ENCODE measurements around the gene ATP9A. TPM values are rescaled to one million over a fixed set of nuclear protein-coding genes. Genes with fewer than 3 reads are reported as not detected.
A peak's percentile ranks its signal among the peaks of the same experiment; 100 is the strongest.

The ATP9A gene
- total RNA-seq, 1 experiment from 2014 or later, result 18.6 TPM

DNA sequence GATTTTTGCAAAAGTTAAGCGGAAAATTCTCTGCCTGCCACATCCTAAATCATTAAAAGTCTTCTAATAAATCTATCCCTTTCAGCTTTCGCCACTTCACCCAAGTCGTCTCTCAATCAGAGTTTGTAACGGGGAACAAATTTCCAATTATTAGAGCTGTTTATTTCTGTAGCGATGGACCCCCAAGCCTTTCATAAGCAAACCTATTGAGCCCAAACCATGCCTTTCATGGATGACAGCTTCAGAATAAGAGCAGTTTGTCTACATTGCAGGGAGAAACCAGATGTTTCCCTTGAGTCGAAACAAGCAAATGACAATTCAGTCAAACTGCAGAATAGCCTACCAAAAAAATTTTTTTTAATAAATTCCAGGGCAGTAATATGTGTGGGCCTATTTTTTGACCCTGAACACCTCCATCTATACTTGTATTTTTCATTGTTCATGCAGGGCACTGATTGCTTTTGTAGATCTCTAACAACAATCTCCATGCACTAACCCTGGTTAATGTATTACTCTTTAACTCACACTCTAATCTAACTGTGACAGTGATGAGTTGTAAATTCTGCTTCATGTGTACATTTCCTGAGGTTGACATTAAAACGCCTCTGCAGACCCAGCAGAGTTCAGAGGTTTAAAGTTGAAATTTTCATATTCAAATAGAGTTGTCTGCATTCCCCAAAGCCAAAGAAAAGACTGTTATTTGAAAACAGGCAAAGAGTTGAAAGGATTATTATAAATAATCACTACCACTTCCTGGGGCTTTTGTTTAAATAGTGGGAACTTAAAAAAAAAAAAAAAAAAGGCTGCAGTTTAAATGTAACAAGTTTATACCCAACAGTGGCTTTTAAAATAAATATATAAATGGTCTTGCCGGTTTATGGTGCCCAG is 64.5 kb downstream of the ATP9A start:
- H3K27ac ChIP-seq, result no peak overlapping the region
- no peaks in the 10 kb centered on the region for H3K27me3 ChIP-seq (ENCODE audit: insufficient read depth, low read depth)
- no peak overlapping the region for H2AFZ ChIP-seq
- no peak overlapping the region for H3K4me3 ChIP-seq
- H3K4me1 ChIP-seq (replicated peaks; ENCODE audit: insufficient read depth), result no peaks in the 10 kb centered on the region
- H3K9me2 ChIP-seq (ENCODE audit: insufficient read depth), result no peaks in the 10 kb centered on the region
- H3K4me2 ChIP-seq, result no peak overlapping the region
- intact Hi-C loops (cut with micrococcal nuclease; ENCODE audit: unreplicated experiment), result no loop called here
- H3F3A ChIP-seq (ENCODE audit: insufficient read depth, low read depth), result no peaks in the 10 kb centered on the region; the same call in 1 of the 2 replicates
- BruUV-seq (replicated peaks), result no TSS peak
- ChIA-PET POLR2A (ENCODE audit: unreplicated experiment) (interaction anchor here (0.6 kb wide), 1 partner anchor 43 kb away, joined by 7 read pairs; no protein-coding TSS in a partner anchor), CTCF (no interaction called here)
- H4K20me1 ChIP-seq (ENCODE audit: insufficient read depth), result no peaks in the 10 kb centered on the region
- H3K36me3 ChIP-seq (ENCODE audit: low read depth), result no peaks in the 10 kb centered on the region
- TF ChIP-seq, protein P1, sequence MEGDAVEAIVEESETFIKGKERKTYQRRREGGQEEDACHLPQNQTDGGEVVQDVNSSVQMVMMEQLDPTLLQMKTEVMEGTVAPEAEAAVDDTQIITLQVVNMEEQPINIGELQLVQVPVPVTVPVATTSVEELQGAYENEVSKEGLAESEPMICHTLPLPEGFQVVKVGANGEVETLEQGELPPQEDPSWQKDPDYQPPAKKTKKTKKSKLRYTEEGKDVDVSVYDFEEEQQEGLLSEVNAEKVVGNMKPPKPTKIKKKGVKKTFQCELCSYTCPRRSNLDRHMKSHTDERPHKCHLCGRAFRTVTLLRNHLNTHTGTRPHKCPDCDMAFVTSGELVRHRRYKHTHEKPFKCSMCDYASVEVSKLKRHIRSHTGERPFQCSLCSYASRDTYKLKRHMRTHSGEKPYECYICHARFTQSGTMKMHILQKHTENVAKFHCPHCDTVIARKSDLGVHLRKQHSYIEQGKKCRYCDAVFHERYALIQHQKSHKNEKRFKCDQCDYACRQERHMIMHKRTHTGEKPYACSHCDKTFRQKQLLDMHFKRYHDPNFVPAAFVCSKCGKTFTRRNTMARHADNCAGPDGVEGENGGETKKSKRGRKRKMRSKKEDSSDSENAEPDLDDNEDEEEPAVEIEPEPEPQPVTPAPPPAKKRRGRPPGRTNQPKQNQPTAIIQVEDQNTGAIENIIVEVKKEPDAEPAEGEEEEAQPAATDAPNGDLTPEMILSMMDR (conservative IDR thresholded peaks at IDR 0.05), result no peak
- no peak for TF ChIP-seq EZH2 (IDR thresholded peaks at IDR 0.05; ENCODE audit: low read depth)
- no peaks in the 10 kb centered on the region for H3K9me3 ChIP-seq (ENCODE audit: insufficient read depth, low read depth)
- DNase-seq, result no peak
- H3K79me2 ChIP-seq (ENCODE audit: low read depth), result no peaks in the 10 kb centered on the region

DNA sequence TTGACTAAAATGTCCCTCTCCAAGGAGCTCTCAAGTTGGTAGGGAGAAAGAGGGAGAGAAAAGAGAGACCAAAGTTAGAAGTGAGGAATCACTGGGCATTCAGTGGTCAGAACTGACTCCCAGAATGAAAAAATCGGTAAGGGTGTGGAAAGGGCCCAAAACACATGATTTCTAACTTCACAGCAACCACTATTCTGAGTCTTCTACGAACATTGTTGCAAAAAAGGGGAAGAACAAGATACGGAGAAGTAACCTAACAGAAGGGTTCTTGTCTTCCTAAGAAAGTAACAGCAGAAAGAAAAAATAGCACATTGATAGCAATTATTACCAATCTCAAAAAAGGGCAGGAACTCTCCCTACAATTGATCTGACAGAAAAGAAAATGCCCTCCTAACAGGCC is 65.6 kb downstream of the ATP9A start:
- H3K79me2 ChIP-seq (ENCODE audit: low read depth), result no peaks in the 10 kb centered on the region
- no peak overlapping the region for H3K4me2 ChIP-seq
- intact Hi-C loops (cut with micrococcal nuclease; ENCODE audit: unreplicated experiment), result no loop called here
- no peak overlapping the region for H2AFZ ChIP-seq
- H3K9me3 ChIP-seq (ENCODE audit: insufficient read depth, low read depth), result no peaks in the 10 kb centered on the region
- H3K4me1 ChIP-seq (replicated peaks; ENCODE audit: insufficient read depth), result peaks cover 4% of the 10 kb centered on the region
- no peak overlapping the region for H3K27ac ChIP-seq
- H3K9me2 ChIP-seq (ENCODE audit: insufficient read depth), result no peaks in the 10 kb centered on the region
- H3F3A ChIP-seq (ENCODE audit: insufficient read depth, low read depth), result no peaks in the 10 kb centered on the region
- H3K36me3 ChIP-seq (ENCODE audit: low read depth), result no peaks in the 10 kb centered on the region
- H3K4me3 ChIP-seq, result no peak overlapping the region
- BruUV-seq (replicated peaks), result no TSS peak
- no peak for TF ChIP-seq EZH2 (IDR thresholded peaks at IDR 0.05; ENCODE audit: low read depth)
- TF ChIP-seq, protein P1 (conservative IDR thresholded peaks at IDR 0.05), result no peak
- CTCF ChIA-PET, result no interaction called here
- POLR2A ChIA-PET (ENCODE audit: unreplicated experiment), result no interaction called here
- H4K20me1 ChIP-seq (ENCODE audit: insufficient read depth), result no peaks in the 10 kb centered on the region
- H3K27me3 ChIP-seq (ENCODE audit: insufficient read depth, low read depth), result no peaks in the 10 kb centered on the region
- DNase-seq, result no peak

- no peaks in the 10 kb centered on the region for H3K27me3 ChIP-seq (ENCODE audit: insufficient read depth, low read depth)
- intact Hi-C loops (cut with micrococcal nuclease; ENCODE audit: unreplicated experiment), result loop anchor here (1.0 kb wide), 1 partner anchor 99 kb away; no protein-coding TSS in a partner anchor
- no peak overlapping the region for H3K4me3 ChIP-seq
- no peaks in the 10 kb centered on the region for H3K9me3 ChIP-seq (ENCODE audit: insufficient read depth, low read depth)
- H2AFZ ChIP-seq, result no peak overlapping the region
- no peak for TF ChIP-seq EZH2 (IDR thresholded peaks at IDR 0.05; ENCODE audit: low read depth)
- TF ChIP-seq, protein P1 (conservative IDR thresholded peaks at IDR 0.05), result peak; percentile 81
- H3K9me2 ChIP-seq (ENCODE audit: insufficient read depth), result no peaks in the 10 kb centered on the region
- peak in 1 of 2 experiments; percentile 16 for DNase-seq
- H3K36me3 ChIP-seq (ENCODE audit: low read depth), result no peaks in the 10 kb centered on the region
- H3K4me2 ChIP-seq, result no peak overlapping the region
- H3K79me2 ChIP-seq (ENCODE audit: low read depth), result no peaks in the 10 kb centered on the region
- H3F3A ChIP-seq (ENCODE audit: insufficient read depth, low read depth), result no peaks in the 10 kb centered on the region
- ChIA-PET POLR2A (ENCODE audit: unreplicated experiment) (no interaction called here), CTCF (interaction anchor here (0.5 to 1.3 kb wide), 12 partner anchors 22 to 360 kb away, joined by 3 to 23 read pairs (median 4); no protein-coding TSS in a partner anchor)
- no peak overlapping the region for H3K27ac ChIP-seq
- no peaks in the 10 kb centered on the region for H4K20me1 ChIP-seq (ENCODE audit: insufficient read depth)
- no TSS peak for BruUV-seq (replicated peaks)
- H3K4me1 ChIP-seq (replicated peaks; ENCODE audit: insufficient read depth), result peaks cover 21% of the 10 kb centered on the region
Observed at GRCh38 chr20:51700809-51701285, 67.3 kb downstream of the ATP9A start.
